ENCODE measurements around the gene SKA2.
A peak's percentile ranks its signal among the peaks of the same experiment; 100 is the strongest.

The SKA2 gene

GRCh38 chr17:59160157-59161025, 5.4 kb upstream of the SKA2 start:
- Histone ChIP-seq H3K9me3 (ENCODE audit: severe bottlenecking) (no peaks in the 10 kb centered on the region), H3K27me3 (ENCODE audit: insufficient read depth, low read depth, severe bottlenecking) (no peaks in the 10 kb centered on the region), H3K36me3 (peaks cover 22% of the 10 kb centered on the region), H3K27ac (no peak overlapping the region), H3K4me3 (ENCODE audit: low read depth, low read length) (no peak overlapping the region)
- TF ChIP-seq CTCF (IDR thresholded peaks at IDR 0.05; ENCODE audit: low read depth, low read length): no peak
- no peak for DNase-seq

- H3K27me3 ChIP-seq (ENCODE audit: insufficient read depth, low read depth, severe bottlenecking): no peaks in the 10 kb centered on the region
- peak within 1 kb of the TSS; percentile 98 for H3K27ac ChIP-seq
- no peak for TF ChIP-seq CTCF (IDR thresholded peaks at IDR 0.05; ENCODE audit: low read depth, low read length)
- no peaks in the 10 kb centered on the region for H3K9me3 ChIP-seq (ENCODE audit: severe bottlenecking)
- peaks cover 37% of the 10 kb centered on the region for H3K36me3 ChIP-seq
- H3K4me3 ChIP-seq (ENCODE audit: low read depth, low read length): peak within 1 kb of the TSS; percentile 78
- peak; percentile 99 for DNase-seq
Observed at GRCh38 chr17:59155439-59156177, 622 bp upstream of the SKA2 start, which contains the start of gene PRR11. TSS of gene PRR11 (plus strand) at chr17:59155746. CDS start at chr17:59169753, 14,007 bp downstream.

GRCh38 chr17:59154292-59154720, 680 bp downstream of the SKA2 start:
- no peak for TF ChIP-seq CTCF (IDR thresholded peaks at IDR 0.05; ENCODE audit: low read depth, low read length)
- peaks cover 48% of the 10 kb centered on the region for H3K36me3 ChIP-seq
- peak overlapping the region; percentile 77 for H3K4me3 ChIP-seq (ENCODE audit: low read depth, low read length)
- no peaks in the 10 kb centered on the region for H3K27me3 ChIP-seq (ENCODE audit: insufficient read depth, low read depth, severe bottlenecking)
- peak; percentile 58 for DNase-seq
- peak overlapping the region; percentile 98 for H3K27ac ChIP-seq
- H3K9me3 ChIP-seq (ENCODE audit: severe bottlenecking): no peaks in the 10 kb centered on the region

GRCh38 chr17:59152925-59153324, 2.1 kb downstream of the SKA2 start:
- H3K27me3 ChIP-seq (ENCODE audit: insufficient read depth, low read depth, severe bottlenecking): no peaks in the 10 kb centered on the region
- no peaks in the 10 kb centered on the region for H3K9me3 ChIP-seq (ENCODE audit: severe bottlenecking)
- H3K4me3 ChIP-seq (ENCODE audit: low read depth, low read length): peak overlapping the region; percentile 77
- no peak for DNase-seq
- peaks cover 52% of the 10 kb centered on the region for H3K36me3 ChIP-seq
- TF ChIP-seq CTCF (IDR thresholded peaks at IDR 0.05; ENCODE audit: low read depth, low read length): no peak
- H3K27ac ChIP-seq: peak overlapping the region; percentile 98

GRCh38 chr17:59151591-59151990, 3.4 kb downstream of the SKA2 start:
- Histone ChIP-seq H3K36me3 (peaks cover 54% of the 10 kb centered on the region), H3K9me3 (ENCODE audit: severe bottlenecking) (no peaks in the 10 kb centered on the region), H3K4me3 (ENCODE audit: low read depth, low read length) (no peak overlapping the region), H3K27ac (no peak overlapping the region; the same call in 1 of the 2 replicates), H3K27me3 (ENCODE audit: insufficient read depth, low read depth, severe bottlenecking) (no peaks in the 10 kb centered on the region)
- no peak for DNase-seq
- TF ChIP-seq CTCF (IDR thresholded peaks at IDR 0.05; ENCODE audit: low read depth, low read length): no peak

All from WERI-Rb-1 (cell line).